Measurements from ENCODE around the gene UVRAG. TPM values are rescaled to one million over a fixed set of nuclear protein-coding genes. Genes with fewer than 3 reads are reported as not detected.

The UVRAG gene
- total and polyA plus RNA-seq, 8 donors, result 4.7 to 55.5 (median 20.5) TPM

DNA sequence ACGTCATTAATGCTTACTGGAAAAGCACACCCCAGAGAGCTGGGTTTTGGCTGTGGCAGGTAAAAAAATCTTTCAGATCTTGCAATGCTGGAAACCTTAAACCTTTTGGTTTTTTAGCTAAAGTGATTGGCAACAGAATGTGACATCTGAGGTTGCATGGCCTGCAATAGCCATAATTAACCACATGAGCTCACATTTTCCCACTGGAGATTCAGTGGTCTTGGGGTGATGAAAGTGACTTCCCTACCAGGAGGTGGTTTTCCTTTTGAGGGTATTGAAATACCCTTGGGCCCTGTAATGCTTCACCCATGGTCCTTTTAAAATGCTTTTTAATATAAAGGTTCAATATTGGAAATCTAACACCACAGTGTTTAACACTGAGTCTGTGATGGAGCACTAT lies 198.5 kb downstream of the UVRAG start:
- 36 to 71% (median 62%) methylated on average over 1 of the region's 1 CpG for WGBS, 5 donors
- intact Hi-C loops (cut with DNase I; ENCODE audit: low total_unique reads), result no loop called here

DNA sequence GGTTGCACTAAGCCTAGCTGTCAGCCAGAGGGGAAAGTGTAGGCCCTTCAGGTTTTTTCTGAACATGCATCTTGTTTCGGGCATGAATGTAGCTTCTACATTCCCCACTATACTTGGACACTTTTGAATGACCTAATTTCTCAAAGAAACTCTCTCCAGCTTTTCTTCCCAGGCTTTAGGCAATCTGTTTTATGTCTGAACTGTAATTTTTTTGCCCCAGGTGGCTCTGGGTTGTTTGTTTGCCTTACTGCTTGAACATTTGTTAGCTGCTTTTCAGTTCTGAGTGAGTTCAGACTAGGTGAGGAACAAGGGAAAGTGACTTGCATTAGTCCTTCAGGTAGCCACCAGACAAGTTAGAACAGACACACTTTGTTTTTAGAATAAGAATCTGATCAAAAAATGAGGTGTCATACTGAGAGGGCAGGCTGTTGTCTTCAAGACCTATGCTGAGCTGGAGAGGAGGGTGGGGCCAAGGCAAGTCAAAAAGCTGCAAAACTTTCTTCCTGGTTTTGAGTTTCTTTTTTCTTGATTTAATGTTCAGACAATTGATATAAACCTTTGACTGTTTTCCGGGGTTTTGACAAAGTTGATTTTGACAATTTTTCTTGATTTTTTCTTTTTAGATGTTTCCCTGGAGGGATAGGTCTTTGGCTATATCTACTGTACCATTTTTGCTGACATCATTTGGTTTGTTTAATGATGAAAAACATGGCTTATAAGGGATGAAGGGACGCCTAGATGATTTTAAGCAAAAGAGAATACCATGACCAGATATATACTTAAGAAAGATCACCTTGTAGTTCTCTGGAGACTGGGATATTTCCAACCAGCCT lies 208.4 kb downstream of the UVRAG start:
- TF ChIP-seq, protein P1, sequence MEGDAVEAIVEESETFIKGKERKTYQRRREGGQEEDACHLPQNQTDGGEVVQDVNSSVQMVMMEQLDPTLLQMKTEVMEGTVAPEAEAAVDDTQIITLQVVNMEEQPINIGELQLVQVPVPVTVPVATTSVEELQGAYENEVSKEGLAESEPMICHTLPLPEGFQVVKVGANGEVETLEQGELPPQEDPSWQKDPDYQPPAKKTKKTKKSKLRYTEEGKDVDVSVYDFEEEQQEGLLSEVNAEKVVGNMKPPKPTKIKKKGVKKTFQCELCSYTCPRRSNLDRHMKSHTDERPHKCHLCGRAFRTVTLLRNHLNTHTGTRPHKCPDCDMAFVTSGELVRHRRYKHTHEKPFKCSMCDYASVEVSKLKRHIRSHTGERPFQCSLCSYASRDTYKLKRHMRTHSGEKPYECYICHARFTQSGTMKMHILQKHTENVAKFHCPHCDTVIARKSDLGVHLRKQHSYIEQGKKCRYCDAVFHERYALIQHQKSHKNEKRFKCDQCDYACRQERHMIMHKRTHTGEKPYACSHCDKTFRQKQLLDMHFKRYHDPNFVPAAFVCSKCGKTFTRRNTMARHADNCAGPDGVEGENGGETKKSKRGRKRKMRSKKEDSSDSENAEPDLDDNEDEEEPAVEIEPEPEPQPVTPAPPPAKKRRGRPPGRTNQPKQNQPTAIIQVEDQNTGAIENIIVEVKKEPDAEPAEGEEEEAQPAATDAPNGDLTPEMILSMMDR (IDR thresholded peaks at IDR 0.05), result no peak
- TF ChIP-seq EP300 (IDR thresholded peaks at IDR 0.05), result no peak
- TF ChIP-seq POLR2AphosphoS5 (IDR thresholded peaks at IDR 0.05), result no peak
- no peak for TF ChIP-seq POLR2A (IDR thresholded peaks at IDR 0.05)
- Histone ChIP-seq H3K4me3 (no peak overlapping the region), H3K36me3 (peaks cover 0 to 31% (median 21%) of the 10 kb centered on the region in 4 donors), H3K27me3 (no peaks in the 10 kb centered on the region), H3K9me3 (no peaks in the 10 kb centered on the region), H3K4me1 (peaks cover 5 to 30% (median 15%) of the 10 kb centered on the region in 4 donors), H3K27ac (no peak overlapping the region)
- 83 to 92% (median 90%) methylated on average over 3 of the region's 3 CpGs for WGBS, 5 donors
- intact Hi-C loops (cut with DNase I; ENCODE audit: low total_unique reads), result no loop called here
- no peak for DNase-seq

More for the DNA sequence above, 198.5 kb downstream of the UVRAG start:
- H3K4me3 ChIP-seq, result no peak overlapping the region
- peaks cover 0 to 34% (median 29%) of the 10 kb centered on the region in 4 donors for H3K36me3 ChIP-seq
- no peaks in the 10 kb centered on the region for H3K9me3 ChIP-seq
- no peaks in the 10 kb centered on the region for H3K4me1 ChIP-seq
- DNase-seq, result no peak
- no peaks in the 10 kb centered on the region for H3K27me3 ChIP-seq
- no peak for TF ChIP-seq EP300 (IDR thresholded peaks at IDR 0.05)
- TF ChIP-seq POLR2A (IDR thresholded peaks at IDR 0.05), result no peak
- TF ChIP-seq POLR2AphosphoS5 (IDR thresholded peaks at IDR 0.05), result no peak
- TF ChIP-seq, protein P1 (IDR thresholded peaks at IDR 0.05), result no peak
- H3K27ac ChIP-seq, result no peak overlapping the region

DNA sequence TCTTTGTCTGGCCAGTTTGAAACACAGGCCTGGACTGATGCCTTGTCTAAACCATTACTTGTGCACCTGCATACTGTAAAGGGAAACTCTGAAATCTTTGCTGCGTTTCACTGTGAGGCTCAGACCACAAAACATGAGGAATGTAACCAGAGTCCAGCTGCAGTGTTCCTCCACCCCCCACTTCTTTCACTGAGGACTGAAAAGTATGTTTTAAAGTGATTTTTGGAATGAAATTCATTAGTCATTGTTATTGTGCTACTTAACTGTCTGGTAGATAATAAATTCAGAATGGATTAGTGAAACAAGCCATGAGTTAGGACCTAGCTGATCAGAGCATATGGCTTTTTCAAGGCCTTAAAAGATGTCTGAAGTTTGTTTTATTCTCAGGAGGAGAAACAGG lies 210.1 kb downstream of the UVRAG start:
- intact Hi-C loops (cut with DNase I; ENCODE audit: low total_unique reads), result no loop called here

DNA sequence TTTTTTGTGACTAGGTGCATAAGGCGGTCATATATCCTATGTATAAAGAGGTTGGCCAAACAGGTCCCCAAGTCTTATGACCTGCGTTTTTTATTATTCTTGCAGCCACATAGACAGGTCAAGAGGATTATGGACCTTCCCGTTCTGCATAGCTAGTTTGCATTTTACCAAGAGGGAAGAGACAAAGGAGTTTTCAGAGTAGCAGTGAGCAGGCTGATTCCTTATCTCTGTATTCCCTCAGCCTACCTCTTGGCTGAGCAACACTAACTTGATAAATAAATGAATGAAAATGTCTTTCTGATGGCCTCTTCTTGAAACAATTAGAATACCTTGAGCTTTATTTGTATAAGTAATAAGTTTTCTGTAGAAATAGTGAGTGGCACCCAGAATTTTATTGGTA lies 210.8 kb downstream of the UVRAG start:
- DNase-seq, result no peak
- Histone ChIP-seq H3K4me1 (peaks cover 5 to 32% (median 18%) of the 10 kb centered on the region in 4 donors), H3K27ac (no peak overlapping the region), H3K4me3 (no peak overlapping the region), H3K36me3 (peaks cover 0 to 17% (median 1%) of the 10 kb centered on the region in 4 donors), H3K27me3 (no peaks in the 10 kb centered on the region), H3K9me3 (peaks cover 0 to 6% (median 0%) of the 10 kb centered on the region in 4 donors)
- 77 to 90% (median 85%) methylated on average over 3 of the region's 3 CpGs for WGBS, 5 donors
- TF ChIP-seq, protein P1 (IDR thresholded peaks at IDR 0.05), result no peak
- TF ChIP-seq POLR2A (IDR thresholded peaks at IDR 0.05), result no peak
- TF ChIP-seq EP300 (IDR thresholded peaks at IDR 0.05), result no peak
- TF ChIP-seq POLR2AphosphoS5 (IDR thresholded peaks at IDR 0.05), result no peak
- intact Hi-C loops (cut with DNase I; ENCODE audit: low total_unique reads), result no loop called here

More for the DNA sequence above, 210.1 kb downstream of the UVRAG start:
- Histone ChIP-seq H3K4me3 (no peak overlapping the region), H3K27ac (no peak overlapping the region), H3K27me3 (no peaks in the 10 kb centered on the region), H3K36me3 (peaks cover 0 to 24% (median 6%) of the 10 kb centered on the region in 4 donors), H3K9me3 (peaks cover 0 to 6% (median 0%) of the 10 kb centered on the region in 4 donors), H3K4me1 (peaks cover 5 to 30% (median 15%) of the 10 kb centered on the region in 4 donors)
- TF ChIP-seq POLR2A (IDR thresholded peaks at IDR 0.05), result no peak
- TF ChIP-seq EP300 (IDR thresholded peaks at IDR 0.05), result no peak
- TF ChIP-seq, protein P1 (IDR thresholded peaks at IDR 0.05), result no peak
- peak in 1 of 2 donors; percentile 31 for DNase-seq
- WGBS, 5 donors, result 50 to 74% (median 71%) methylated on average over 1 of the region's 1 CpG

Data from stomach (tissue), 9 donors.